Left ventricle myocardium inferior (tissue), 1 donor: ENCODE results near the gene CCDC149. TPM values are rescaled to one million over a fixed set of nuclear protein-coding genes. Genes with fewer than 3 reads are reported as not detected.

ENCODE experiments used
- DNase-seq: peaks from one replicate; pipeline ENCODE4 v3.0.0-alpha.2; 2020
- H3K27ac ChIP-seq: fragments of 200-600 bp; replicated peaks from 2 replicates; pipeline ENCODE4 v1.8.0; 2021
- H3K27me3 ChIP-seq: fragments of 200-600 bp; 2 replicates; pipeline ENCODE4 v1.8.0; 2021; ENCODE audit warnings: low read depth
- H3K36me3 ChIP-seq: fragments of 200-600 bp; 2 replicates; pipeline ENCODE4 v1.8.0; 2021
- H3K4me1 ChIP-seq: fragments of 200-600 bp; 2 replicates; pipeline ENCODE4 v1.8.0; 2021
- H3K4me3 ChIP-seq: fragments of 200-600 bp; 2 replicates; pipeline ENCODE4 v1.8.0; 2021; ENCODE audit warnings: mild to moderate bottlenecking, moderate library complexity
- H3K9me3 ChIP-seq: fragments of 200-600 bp; replicated peaks from 2 replicates; pipeline ENCODE4 v1.8.0; 2021
- CTCF ChIP-seq: fragments of 200-600 bp; IDR thresholded peaks from 2 replicates; pipeline ENCODE4 v1.8.0; 2021; ENCODE audit warnings: antibody characterized with exemption, mild to moderate bottlenecking, borderline replicate concordance
- intact Hi-C: fragments of 100-400 bp; cut with micrococcal nuclease; formaldehyde crosslinking; loops from one replicate; pipeline ENCODE4 v1.11.0; 2022
- total RNA-seq: library from RNA; stranded (reverse); fragmentation: NEBNext Ultra II Directional; extraction: Animal tissue kit (Norgen Biotek cat#: 25700); gene quantifications from one replicate; pipeline ENCODE4 v1.2.1, GENCODE V29; 2021
- donor health status: DM: no; HTN: yes; CAD: no; lungs with severe emphysema.

CCDC149 gene
- total RNA-seq, 1 donor from 2014 or later: 9.0 TPM

GRCh38 chr4:24892778-24893177, 20.1 kb downstream of the CCDC149 start:
- intact Hi-C loops: no loop called here
- DNase-seq: no peak

GRCh38 chr4:24892278-24892677, 20.6 kb downstream of the CCDC149 start:
- no peak overlapping the region for H3K4me3 ChIP-seq
- intact Hi-C loops: no loop called here
- no peaks in the 10 kb centered on the region for H3K4me1 ChIP-seq
- peaks cover 22% of the 10 kb centered on the region for H3K36me3 ChIP-seq
- DNase-seq: no peak
- H3K27me3 ChIP-seq: no peaks in the 10 kb centered on the region
- no peaks in the 10 kb centered on the region for H3K9me3 ChIP-seq
- TF ChIP-seq CTCF: no peak
- no peak overlapping the region for H3K27ac ChIP-seq

More at GRCh38 chr4:24892778-24893177, 20.1 kb downstream of the CCDC149 start:
- Histone ChIP-seq H3K4me1 (no peaks in the 10 kb centered on the region), H3K27me3 (no peaks in the 10 kb centered on the region), H3K27ac (no peak overlapping the region), H3K36me3 (peaks cover 22% of the 10 kb centered on the region), H3K9me3 (no peaks in the 10 kb centered on the region), H3K4me3 (no peak overlapping the region)
- no peak for TF ChIP-seq CTCF

- H3K4me1 ChIP-seq: no peaks in the 10 kb centered on the region
- no peaks in the 10 kb centered on the region for H3K27me3 ChIP-seq
- DNase-seq: no peak
- no peak overlapping the region for H3K4me3 ChIP-seq
- intact Hi-C loops: no loop called here
- H3K9me3 ChIP-seq: no peaks in the 10 kb centered on the region
- H3K36me3 ChIP-seq: peaks cover 22% of the 10 kb centered on the region
- H3K27ac ChIP-seq: no peak overlapping the region
- TF ChIP-seq CTCF: no peak
Observed at GRCh38 chr4:24890561-24891126, 22.2 kb downstream of the CCDC149 start.

- H3K27ac ChIP-seq: no peak overlapping the region
- no peaks in the 10 kb centered on the region for H3K27me3 ChIP-seq
- TF ChIP-seq CTCF: no peak
- H3K4me3 ChIP-seq: no peak overlapping the region
- intact Hi-C loops: no loop called here
- no peaks in the 10 kb centered on the region for H3K4me1 ChIP-seq
- peaks cover 18% of the 10 kb centered on the region for H3K36me3 ChIP-seq
- DNase-seq: no peak
- no peaks in the 10 kb centered on the region for H3K9me3 ChIP-seq
Observed at GRCh38 chr4:24889991-24890390, 22.9 kb downstream of the CCDC149 start.

GRCh38 chr4:24888475-24889344, 24.1 kb downstream of the CCDC149 start:
- no peak for TF ChIP-seq CTCF
- intact Hi-C loops: no loop called here
- Histone ChIP-seq H3K9me3 (no peaks in the 10 kb centered on the region), H3K4me3 (no peak overlapping the region), H3K27me3 (no peaks in the 10 kb centered on the region), H3K36me3 (peaks cover 15% of the 10 kb centered on the region), H3K27ac (no peak overlapping the region), H3K4me1 (no peaks in the 10 kb centered on the region)
- no peak for DNase-seq
